Measurements from ENCODE around the gene FBXO42. TPM values are rescaled to one million over a fixed set of nuclear protein-coding genes. Genes with fewer than 3 reads are reported as not detected.

FBXO42 gene
- total RNA-seq, 2 experiments from 2014 or later: 14.3 to 14.9 TPM

DNA sequence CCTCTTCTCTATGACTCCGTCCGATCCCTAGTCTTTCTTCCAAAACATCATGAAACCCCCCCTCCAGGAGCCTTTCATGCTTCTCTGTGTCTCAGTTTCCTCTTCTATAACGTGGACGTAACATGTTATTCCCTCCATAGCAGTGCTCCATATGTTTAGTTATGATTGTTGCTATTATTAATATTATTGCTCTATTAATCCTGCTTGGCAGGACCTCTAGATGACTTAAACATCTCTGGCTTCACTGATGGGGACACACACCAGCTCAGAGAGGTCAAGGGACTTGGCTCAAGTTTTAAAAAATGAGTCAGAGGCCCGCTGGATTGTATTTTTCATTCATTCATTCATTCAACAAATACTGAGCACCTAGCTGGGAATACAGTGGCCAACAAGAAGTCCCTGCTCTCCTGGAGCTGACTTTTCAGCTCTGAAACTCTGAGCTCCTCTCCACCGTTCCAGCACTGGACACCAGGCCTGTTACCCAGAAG is 114.9 kb downstream of the FBXO42 start:
- Mint-ChIP-seq H3K9me3 (no peaks in the 10 kb centered on the region), H3K27me3 (no peaks in the 10 kb centered on the region), H3K27ac (peak overlapping the region; percentile 84), H3K4me3 (peak overlapping the region; percentile 93), H3K36me3 (ENCODE audit: low read depth) (peaks cover 9% of the 10 kb centered on the region), H3K4me1 (ENCODE audit: low read depth) (peaks cover 22% of the 10 kb centered on the region)
- TF ChIP-seq, protein P1, sequence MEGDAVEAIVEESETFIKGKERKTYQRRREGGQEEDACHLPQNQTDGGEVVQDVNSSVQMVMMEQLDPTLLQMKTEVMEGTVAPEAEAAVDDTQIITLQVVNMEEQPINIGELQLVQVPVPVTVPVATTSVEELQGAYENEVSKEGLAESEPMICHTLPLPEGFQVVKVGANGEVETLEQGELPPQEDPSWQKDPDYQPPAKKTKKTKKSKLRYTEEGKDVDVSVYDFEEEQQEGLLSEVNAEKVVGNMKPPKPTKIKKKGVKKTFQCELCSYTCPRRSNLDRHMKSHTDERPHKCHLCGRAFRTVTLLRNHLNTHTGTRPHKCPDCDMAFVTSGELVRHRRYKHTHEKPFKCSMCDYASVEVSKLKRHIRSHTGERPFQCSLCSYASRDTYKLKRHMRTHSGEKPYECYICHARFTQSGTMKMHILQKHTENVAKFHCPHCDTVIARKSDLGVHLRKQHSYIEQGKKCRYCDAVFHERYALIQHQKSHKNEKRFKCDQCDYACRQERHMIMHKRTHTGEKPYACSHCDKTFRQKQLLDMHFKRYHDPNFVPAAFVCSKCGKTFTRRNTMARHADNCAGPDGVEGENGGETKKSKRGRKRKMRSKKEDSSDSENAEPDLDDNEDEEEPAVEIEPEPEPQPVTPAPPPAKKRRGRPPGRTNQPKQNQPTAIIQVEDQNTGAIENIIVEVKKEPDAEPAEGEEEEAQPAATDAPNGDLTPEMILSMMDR (IDR thresholded peaks at IDR 0.05): no peak
- intact Hi-C loops (cut with DNase I, micrococcal nuclease): loop anchor here (1.0 to 10.0 kb wide), 6 partner anchors 20 to 715 kb away; partner anchors contain the start of genes SZRD1 (in 2 of the 2) and CASP9 (in 1 of the 2)
- ATAC-seq (ENCODE audit: poor library complexity) (no peak), DNase-seq (no peak)
- Histone ChIP-seq H3K36me3 (ENCODE audit: insufficient read depth, low read length) (peaks cover 3% of the 10 kb centered on the region), H3K4me3 (ENCODE audit: low read length) (peak overlapping the region; percentile 85), H3K27ac (ENCODE audit: low read depth in 1 of 2, low read length in 2 of 2) (peak overlapping the region; percentile 55 to 83), H3K9me3 (ENCODE audit: control insufficient read depth in 1 of 2, insufficient read depth in 1 of 2, low read length in 2 of 2) (no peaks in the 10 kb centered on the region), H3K4me1 (ENCODE audit: insufficient read depth, low read length) (peaks cover 23% of the 10 kb centered on the region), H3K27me3 (ENCODE audit: control insufficient read depth in 1 of 2, insufficient read depth in 2 of 2, low read length in 2 of 2) (no peaks in the 10 kb centered on the region)
- ChIA-PET CTCF (interaction anchor here (1.6 to 1.7 kb wide), 2 partner anchors 155 to 158 kb away, joined by 3 to 7 read pairs; no protein-coding TSS in a partner anchor), POLR2A (interaction anchor here (1.0 to 4.9 kb wide), 7 partner anchors 9 to 403 kb away, joined by 3 to 34 read pairs (median 4); no protein-coding TSS in a partner anchor)

DNA sequence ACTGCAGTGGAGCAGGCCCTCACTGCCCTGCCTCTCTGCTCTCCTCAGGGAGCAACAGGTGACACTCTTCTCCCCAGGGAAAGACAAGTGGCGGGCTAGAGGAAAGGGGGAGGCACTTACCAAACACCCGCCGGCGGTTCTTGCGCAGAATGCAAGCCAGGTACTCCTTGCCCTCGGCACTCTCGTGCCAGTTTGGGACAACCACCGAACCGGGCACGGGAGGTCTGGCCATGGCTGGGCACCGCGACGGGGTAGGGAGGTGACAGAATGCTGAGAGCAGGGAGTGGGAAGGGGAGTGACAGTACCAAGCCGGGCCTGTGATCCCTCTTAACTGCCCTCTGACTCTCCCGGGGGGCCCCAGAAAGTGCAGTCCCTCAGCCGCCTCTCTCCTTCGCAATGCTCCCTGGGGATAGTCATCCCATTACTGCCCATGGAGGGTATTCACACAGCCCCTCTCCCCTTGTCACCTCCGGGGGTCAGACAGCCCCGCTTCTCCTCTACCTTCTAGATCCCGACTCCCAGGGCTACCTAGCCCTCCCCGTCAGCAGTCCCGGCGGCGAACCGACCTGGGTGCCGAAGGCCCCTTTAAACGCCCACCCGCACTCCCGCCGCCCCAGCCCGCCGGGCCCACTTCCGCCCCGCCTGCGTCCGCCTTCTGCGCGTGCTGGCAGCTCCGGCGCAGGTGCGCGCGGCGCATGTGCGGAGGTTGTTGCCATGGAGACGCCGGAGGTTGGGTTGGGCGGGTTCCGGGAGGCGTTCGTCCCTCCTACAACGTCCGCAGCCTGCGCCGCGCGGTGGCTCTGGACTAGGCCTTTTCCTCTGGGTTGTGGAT is 115.6 kb downstream of the FBXO42 start, which contains the start of gene CPLANE2:
Gene CPLANE2, minus strand, starts transcription at position 673 of the 832 bp plus-strand sequence. Its CDS starts 441 bp downstream, at position 232.
- POLR2A ChIA-PET: interaction anchor here (1.0 to 4.9 kb wide), 7 partner anchors 8 to 402 kb away, joined by 3 to 34 read pairs (median 4); no protein-coding TSS in a partner anchor

More for the DNA sequence above, 115.6 kb downstream of the FBXO42 start, which contains the start of gene CPLANE2:
- peaks cover 22% of the 10 kb centered on the region for H3K4me1 Mint-ChIP-seq (ENCODE audit: low read depth)
- Histone ChIP-seq H3K9me3 (ENCODE audit: control insufficient read depth in 1 of 2, insufficient read depth in 1 of 2, low read length in 2 of 2) (no peaks in the 10 kb centered on the region), H3K4me1 (ENCODE audit: insufficient read depth, low read length) (peaks cover 23% of the 10 kb centered on the region), H3K36me3 (ENCODE audit: insufficient read depth, low read length) (peaks cover 6% of the 10 kb centered on the region), H3K4me3 (ENCODE audit: low read length) (peak within 1 kb of the TSS; percentile 85), H3K27me3 (ENCODE audit: control insufficient read depth in 1 of 2, insufficient read depth in 2 of 2, low read length in 2 of 2) (no peaks in the 10 kb centered on the region), H3K27ac (ENCODE audit: low read depth in 1 of 2, low read length in 2 of 2) (peak within 1 kb of the TSS; percentile 66 to 84)
- CTCF ChIA-PET: interaction anchor here (0.6 to 2.0 kb wide), 5 partner anchors 8 to 472 kb away, joined by 3 to 17 read pairs (median 3); no protein-coding TSS in a partner anchor
- peak within 1 kb of the TSS; percentile 84 for H3K27ac Mint-ChIP-seq
- H3K27me3 Mint-ChIP-seq: no peaks in the 10 kb centered on the region
- H3K9me3 Mint-ChIP-seq: no peaks in the 10 kb centered on the region
- TF ChIP-seq, protein P1 (IDR thresholded peaks at IDR 0.05): peak; percentile 11
- DNase-seq (peak; percentile 93 to 98 (median 95)), ATAC-seq (ENCODE audit: poor library complexity) (peak; percentile 78)
- H3K4me3 Mint-ChIP-seq: peak within 1 kb of the TSS; percentile 93
- H3K36me3 Mint-ChIP-seq (ENCODE audit: low read depth): peaks cover 9% of the 10 kb centered on the region
- intact Hi-C loops (cut with DNase I, micrococcal nuclease): loop anchor here (1.0 to 10.0 kb wide), 6 partner anchors 19 to 714 kb away; partner anchors contain the start of genes SZRD1 (in 2 of the 2) and CASP9 (in 1 of the 2)

Measured in CD4-positive, alpha-beta T cell (primary cell).